Stimulated activated naive CD8-positive, alpha-beta T cell treated with anti-CD3 and anti-CD28 coated beads, Interleukin-15, Interleukin-2, amounts not matched to agents 100 U/mL and 50 U/mL, for 24 hours (primary cell): Measurements from ENCODE around the gene MYO10.

Experiments used
- ATAC-seq: fragments of 150-1000 bp; cut with Tn5 transposase; one replicate; pipeline ENCODE4 v1.10.0; 2021
- DNase-seq: peaks from one replicate; pipeline ENCODE4 v3.0.0; 2021

The MYO10 gene

GRCh38 chr5:16812448-16812847, 123.6 kb downstream of the MYO10 start:
- ATAC-seq (no peak), DNase-seq (no peak)

DNA sequence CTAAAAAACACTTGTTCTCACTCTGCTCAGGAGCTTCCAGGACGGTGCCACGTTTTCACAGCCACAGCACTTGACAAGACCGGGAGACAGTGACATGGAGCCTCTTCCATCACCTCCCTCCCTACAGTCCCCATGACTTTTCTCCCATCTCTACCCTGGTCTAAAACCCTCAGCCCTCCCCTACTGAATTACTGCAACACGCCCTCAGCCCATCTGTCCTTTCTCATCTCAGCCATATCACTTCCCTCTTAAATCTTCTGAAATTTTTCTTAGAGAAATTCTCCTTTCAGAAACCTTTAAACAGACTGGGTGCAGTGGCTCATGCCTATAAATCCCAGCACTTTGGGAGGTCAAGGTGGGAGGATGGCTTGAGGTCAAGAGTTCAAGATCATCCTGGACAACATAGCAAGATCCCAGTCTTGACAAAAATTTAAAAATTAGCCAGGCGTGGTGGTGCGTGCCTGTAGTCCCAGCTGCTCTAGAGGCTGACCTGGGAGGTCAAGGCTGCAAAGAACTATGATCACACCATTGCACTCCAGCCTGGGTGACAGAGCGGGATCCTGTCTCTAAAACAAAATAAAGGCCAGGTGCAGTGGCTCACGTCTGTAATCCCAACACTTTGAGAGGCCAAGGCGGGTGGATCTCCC, 125.8 kb downstream of the MYO10 start:
- ATAC-seq (no peak), DNase-seq (no peak)

GRCh38 chr5:16809395-16810207, 126.5 kb downstream of the MYO10 start:
- DNase-seq (no peak), ATAC-seq (no peak)

- ATAC-seq: no peak
- DNase-seq: no peak
Observed at GRCh38 chr5:16809010-16809394, 127.1 kb downstream of the MYO10 start.

- ATAC-seq (no peak), DNase-seq (no peak)
Observed at GRCh38 chr5:16808021-16808420, 128.1 kb downstream of the MYO10 start.

DNA sequence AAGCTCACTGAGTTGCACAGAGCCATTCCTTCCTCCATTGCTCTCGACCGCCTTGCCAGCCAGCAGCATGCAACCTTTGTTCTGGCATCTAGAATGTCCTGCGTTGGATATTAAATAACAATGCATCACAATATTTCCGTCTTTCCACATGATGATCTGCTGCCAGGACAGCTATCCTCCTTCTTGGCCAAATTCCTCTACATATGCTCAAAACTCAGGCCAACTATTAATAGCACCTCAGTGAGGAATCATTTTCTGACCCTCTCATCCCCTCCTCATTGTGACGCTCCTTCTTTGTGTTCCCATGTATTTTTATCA, 128.6 kb downstream of the MYO10 start:
- no peak for ATAC-seq
- no peak for DNase-seq

DNA sequence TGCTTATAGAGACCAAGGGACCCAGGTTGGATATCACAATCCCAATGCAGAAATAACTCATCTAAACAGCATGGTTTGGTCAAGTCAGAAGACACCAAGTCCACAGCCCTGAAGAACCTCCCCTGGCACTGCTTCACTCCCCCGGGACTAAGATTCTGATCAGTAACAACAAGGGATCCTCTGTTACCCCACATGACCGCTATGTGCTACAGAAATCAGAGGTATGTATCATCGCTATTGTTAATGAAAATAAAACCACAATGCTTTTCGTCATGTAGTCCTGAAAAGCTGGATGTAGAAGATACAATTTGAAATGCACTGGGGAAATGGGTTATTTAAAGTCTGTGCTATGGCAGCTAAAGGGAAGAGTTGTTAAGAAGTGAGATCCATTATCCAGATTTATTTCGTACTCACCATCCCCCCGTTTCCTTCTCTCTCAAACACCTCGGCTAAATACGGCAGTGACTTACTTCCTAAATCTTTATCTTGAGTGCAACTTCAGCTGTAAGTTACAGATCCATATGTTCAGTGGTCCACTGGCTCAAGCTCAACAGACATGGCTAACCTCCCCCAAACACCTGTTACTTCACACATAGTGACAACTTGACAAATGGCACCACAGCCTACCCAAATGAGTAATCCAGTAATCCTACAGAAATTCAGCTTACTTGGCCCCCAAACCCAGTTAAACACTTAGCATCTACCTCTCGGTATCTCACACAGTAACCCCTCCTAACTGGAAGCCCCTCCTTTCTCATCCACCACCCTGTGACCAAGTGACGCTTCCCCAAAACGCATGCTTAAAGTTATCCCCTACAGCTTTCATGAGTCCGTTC, 129.2 kb downstream of the MYO10 start:
- no peak for ATAC-seq
- no peak for DNase-seq

GRCh38 chr5:16805486-16805885, 130.6 kb downstream of the MYO10 start:
- DNase-seq: no peak
- no peak for ATAC-seq

- ATAC-seq (no peak), DNase-seq (no peak)
Observed at GRCh38 chr5:16803831-16804230, 132.3 kb downstream of the MYO10 start.

- no peak for ATAC-seq
Observed at GRCh38 chr5:16800477-16800876, 135.6 kb downstream of the MYO10 start.

DNA sequence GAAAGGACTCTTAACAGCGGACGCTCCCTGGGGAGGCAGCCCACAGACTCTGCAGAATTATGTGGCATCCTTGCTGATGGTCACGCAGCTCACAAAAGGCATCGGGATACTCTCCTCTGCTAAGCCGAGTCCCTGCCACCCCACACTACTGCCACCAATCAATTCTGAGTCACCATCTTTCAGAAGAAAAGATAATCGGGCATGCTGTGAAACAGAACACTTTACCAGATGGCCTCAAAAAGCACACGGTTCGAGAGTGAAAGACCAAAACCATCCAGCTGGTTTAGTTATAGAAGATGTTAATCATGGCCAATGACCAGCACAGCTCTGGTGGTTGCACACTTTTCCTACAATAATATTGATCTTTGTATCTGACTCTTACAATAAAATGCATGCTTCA, 136.3 kb downstream of the MYO10 start:
- ATAC-seq: no peak
- no peak for DNase-seq

More at GRCh38 chr5:16800477-16800876, 135.6 kb downstream of the MYO10 start:
- no peak for DNase-seq

DNA sequence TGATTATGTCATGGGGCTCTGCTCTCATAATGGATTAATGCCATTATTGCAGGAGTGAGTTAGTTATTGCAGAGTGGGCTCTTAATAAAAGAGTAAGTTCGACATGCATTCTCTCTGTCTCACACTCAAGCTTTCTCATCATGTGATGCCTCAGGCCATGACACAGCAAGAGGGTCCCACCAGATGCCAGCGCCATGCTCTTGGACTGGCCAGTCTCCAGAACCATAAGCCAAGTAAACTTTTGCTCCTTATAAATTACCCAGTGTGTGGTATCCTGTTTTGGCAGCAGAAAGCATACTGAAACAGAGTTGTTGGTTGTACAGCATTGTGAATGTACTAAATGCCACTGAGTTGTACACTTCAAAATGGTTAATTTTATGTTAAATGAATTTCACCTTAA, 138.1 kb downstream of the MYO10 start:
- DNase-seq: no peak
- ATAC-seq: no peak

- no peak for ATAC-seq
- DNase-seq: no peak
Observed at GRCh38 chr5:16794269-16794913, 141.7 kb downstream of the MYO10 start.

DNA sequence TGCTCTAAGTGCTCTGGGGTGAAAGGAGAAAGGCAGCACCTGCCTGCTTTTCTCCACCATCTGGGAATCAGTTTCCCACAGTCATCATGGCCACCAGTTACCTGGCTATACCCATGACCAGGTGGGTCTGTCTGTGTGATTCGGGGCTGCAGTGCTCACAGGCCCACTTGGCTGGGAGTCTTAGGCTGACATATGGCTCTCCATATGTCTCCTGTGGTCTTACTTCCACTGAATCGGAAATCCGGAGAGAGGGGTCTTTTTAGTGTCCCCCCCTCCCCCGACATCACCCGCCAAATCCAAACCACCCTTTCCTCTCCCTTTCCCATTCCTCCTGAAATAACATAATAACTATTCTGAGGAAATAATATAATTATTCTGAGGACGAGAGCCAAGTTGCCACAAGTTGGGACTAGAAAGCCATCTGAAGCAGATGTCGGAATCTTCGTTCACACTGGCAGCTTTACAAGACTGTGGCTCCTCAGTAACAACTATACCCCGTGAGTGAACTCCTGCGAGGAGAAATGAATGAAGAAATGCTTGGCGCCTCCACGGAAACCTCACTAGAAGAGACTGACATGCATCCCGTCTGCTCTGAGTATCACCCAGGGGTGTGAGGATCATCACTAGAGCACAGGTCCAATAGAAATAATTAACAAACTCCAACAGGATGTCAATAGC, 143.4 kb downstream of the MYO10 start:
- no peak for DNase-seq

GRCh38 chr5:16791904-16792597, 144.0 kb downstream of the MYO10 start:
- DNase-seq (no peak), ATAC-seq (no peak)

More for the DNA sequence above, 143.4 kb downstream of the MYO10 start:
- no peak for ATAC-seq

DNA sequence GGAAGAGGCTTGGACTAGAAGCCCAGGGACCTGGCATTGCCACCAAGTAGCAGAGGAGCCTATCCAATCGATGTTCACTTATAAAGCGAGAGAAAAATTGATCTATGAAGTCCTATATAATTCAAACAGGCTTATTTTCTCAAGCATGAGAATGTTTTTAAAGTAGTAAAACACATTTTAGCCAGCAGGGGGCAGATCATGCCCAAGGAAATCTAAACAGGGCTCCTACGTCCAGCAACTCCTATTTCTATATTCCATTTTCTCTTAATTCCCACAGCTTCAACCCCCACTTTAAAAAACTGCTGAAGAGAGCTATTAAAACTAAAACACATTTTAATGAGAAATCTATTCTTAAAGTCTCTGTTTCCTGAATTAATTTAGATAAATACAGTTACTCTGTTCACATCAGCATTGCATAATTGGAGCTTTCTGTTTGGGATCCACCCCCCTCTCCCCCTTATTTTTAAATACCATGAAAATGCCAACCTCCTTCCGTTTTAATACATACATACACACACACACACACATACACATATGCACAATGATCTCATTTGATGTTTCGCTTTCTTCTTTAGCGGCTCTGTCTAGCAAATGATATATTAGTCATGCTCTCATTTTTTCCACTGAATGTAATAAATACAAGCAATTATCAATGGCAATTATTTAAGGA, 144.9 kb downstream of the MYO10 start:
- DNase-seq (peak; percentile 17), ATAC-seq (no peak)

DNA sequence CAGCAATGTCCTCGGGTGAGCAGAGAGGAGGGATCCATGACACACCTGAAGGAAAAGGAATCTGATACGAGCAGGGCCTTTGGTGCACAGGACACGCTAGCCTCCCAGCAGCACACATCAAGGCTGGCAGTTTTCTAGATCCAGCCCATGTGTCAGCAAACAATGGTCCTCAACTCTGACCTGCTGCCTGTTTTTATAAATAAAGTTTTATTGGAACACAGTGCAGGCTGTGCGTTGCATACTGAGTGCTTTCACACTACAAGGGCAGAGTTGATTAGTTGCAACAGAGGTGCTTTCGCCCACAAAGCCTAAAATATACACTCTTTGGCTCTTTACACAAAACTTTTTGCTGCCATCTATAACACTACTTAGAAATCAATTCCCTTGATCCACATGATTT, 147.1 kb downstream of the MYO10 start:
- no peak for ATAC-seq

GRCh38 chr5:16787278-16787677, 148.8 kb downstream of the MYO10 start:
- DNase-seq: no peak
- ATAC-seq: no peak

More for the DNA sequence above, 147.1 kb downstream of the MYO10 start:
- DNase-seq: no peak

DNA sequence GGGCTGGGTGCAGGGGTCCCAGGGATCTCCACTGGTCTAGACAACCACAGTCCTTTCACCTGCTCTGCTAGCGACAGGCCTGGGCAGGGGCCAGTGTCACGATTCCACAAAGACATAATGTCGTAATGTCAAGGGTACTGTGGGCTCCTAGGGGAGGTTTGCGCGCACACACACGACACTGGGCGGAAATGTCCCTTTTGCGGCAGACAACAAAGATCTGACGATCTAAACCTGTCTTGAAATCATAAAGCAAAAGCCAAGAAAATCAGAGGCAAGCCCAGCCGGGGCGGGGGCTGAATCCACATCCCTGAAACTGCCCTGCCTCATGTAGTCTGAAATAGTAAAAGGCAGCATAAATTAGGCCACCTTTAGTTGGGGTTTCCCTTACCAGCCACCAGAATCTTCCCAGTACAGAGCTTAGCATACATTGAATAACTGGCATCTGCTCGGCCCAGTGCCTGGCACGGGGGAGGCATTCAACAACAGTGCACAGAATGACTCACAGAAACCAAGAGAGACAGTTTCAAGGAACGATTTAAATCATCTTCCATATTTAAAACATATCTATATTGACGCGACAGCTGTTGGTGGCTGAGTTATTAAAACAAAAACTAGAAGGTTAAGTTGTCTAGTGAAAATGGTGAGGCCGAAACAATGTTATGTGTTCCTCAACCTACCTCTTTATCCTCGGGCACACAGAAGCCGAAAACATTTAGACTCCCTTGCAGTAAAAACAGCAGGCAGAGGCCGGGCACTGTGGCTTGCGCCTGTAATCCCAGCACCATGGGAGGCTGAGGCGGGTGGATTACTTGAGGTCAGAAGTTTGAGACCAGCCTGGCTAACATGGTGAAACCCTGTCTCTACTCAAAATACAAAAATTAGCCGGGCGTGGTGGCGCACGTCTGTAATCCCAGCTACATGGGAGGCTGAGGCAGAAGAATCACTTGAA, 151.0 kb downstream of the MYO10 start:
- DNase-seq: peak; percentile 29

GRCh38 chr5:16784088-16784487, 152.0 kb downstream of the MYO10 start:
- no peak for ATAC-seq
- no peak for DNase-seq

More for the DNA sequence above, 151.0 kb downstream of the MYO10 start:
- ATAC-seq: peak; percentile 97
